Vagina (tissue), 2 donors: Measurements from ENCODE around the gene ADGRA3.

Experiments used
- CTCF ChIP-seq, 3 experiments: fragments of 450-650 bp in 2 of 3; fragments of 200-600 bp in 1 of 3; sonication (generic) in 1 of 3; IDR thresholded peaks; one replicate each; pipeline ENCODE4 v1.5.1; 2017 to 2019; ENCODE audit warnings: antibody characterized with exemption in 3 of 3, mild to moderate bottlenecking in 2 of 3, moderate library complexity in 2 of 3
- POLR2A ChIP-seq, 2 donors: fragments of 450-650 bp; IDR thresholded peaks; one replicate each; pipeline ENCODE4 v1.6.1; 2017; ENCODE audit warnings: antibody characterized with exemption in 2 of 2, mild to moderate bottlenecking in 2 of 2, moderate library complexity in 2 of 2
- POLR2AphosphoS5 ChIP-seq, 2 donors: sonication (generic); formaldehyde crosslinking; IDR thresholded peaks; one replicate each; pipeline ENCODE4 v1.9.0; 2017; ENCODE audit warnings: antibody characterized with exemption in 2 of 2, mild to moderate bottlenecking in 2 of 2, low read depth in 1 of 2; ENCODE audit not compliant: insufficient read depth in 1 of 2

- no peak for TF ChIP-seq CTCF (IDR thresholded peaks at IDR 0.05)
- TF ChIP-seq POLR2AphosphoS5 (IDR thresholded peaks at IDR 0.05; ENCODE audit: insufficient read depth in 1 of 2, low read depth in 1 of 2) = no peak
- no peak for TF ChIP-seq POLR2A (IDR thresholded peaks at IDR 0.05)
Measured at GRCh38 chr4:22477813-22478182, 38.1 kb downstream of the ADGRA3 start.
